MCF 10A (cell line): Measurements from ENCODE around the gene TAF6L. TPM values are rescaled to one million over a fixed set of nuclear protein-coding genes. Genes with fewer than 3 reads are reported as not detected.

Experiments
- Bru-seq: library from RNA; stranded (reverse); fragments of 400-500 nt; gene quantifications from one replicate; lab custom pipeline; 2021; lab: Mats Ljungman, UMichigan
- BruChase-seq, 2 experiments: library from RNA; stranded (reverse); fragments of 400-500 nt; gene quantifications; one replicate each; lab custom pipeline; 2021; lab: Mats Ljungman, UMichigan
- BruUV-seq: library from RNA; stranded (reverse); fragments of 400-500 nt; replicated peaks from 2 replicates; lab custom pipeline; 2021; lab: Mats Ljungman, UMichigan
- CTCF ChIA-PET: fragments of 300-600 bp; sonication (Branson Sonifier 250); formaldehyde crosslinking; extraction: SDS; loops from one replicate; lab custom pipeline; 2021; ENCODE audit warnings: antibody characterized with exemption, inconsistent platforms; lab: Yijun Ruan, JAX
- POLR2A ChIA-PET: fragments of 300-600, 350-650 bp; sonication (Branson Sonifier 250); formaldehyde crosslinking; extraction: SDS; loops from one replicate; lab custom pipeline; 2020; ENCODE audit warnings: antibody characterized with exemption, inconsistent platforms; lab: Yijun Ruan, JAX
- DNase-seq: peaks from one replicate; pipeline ENCODE4 v3.0.0-alpha.2; 2018; ENCODE audit not compliant: unreplicated experiment
- H3K27ac Mint-ChIP-seq: one replicate; pipeline ENCODE4 v1.8.0; 2022; ENCODE audit warnings: mild to moderate bottlenecking, low read depth, mixed read lengths; ENCODE audit not compliant: unreplicated experiment
- H3K27me3 Mint-ChIP-seq: one replicate; pipeline ENCODE4 v1.8.0; 2022; ENCODE audit warnings: mixed read lengths; ENCODE audit not compliant: insufficient read depth, unreplicated experiment
- H3K36me3 Mint-ChIP-seq: one replicate; pipeline ENCODE4 v1.8.0; 2022; ENCODE audit warnings: mild to moderate bottlenecking, moderate library complexity, mixed read lengths; ENCODE audit not compliant: insufficient read depth, unreplicated experiment
- H3K4me1 Mint-ChIP-seq: one replicate; pipeline ENCODE4 v1.8.0; 2022; ENCODE audit warnings: mixed read lengths; ENCODE audit not compliant: insufficient read depth, unreplicated experiment
- H3K4me3 Mint-ChIP-seq: one replicate; pipeline ENCODE4 v1.8.0; 2022; ENCODE audit warnings: mild to moderate bottlenecking, moderate library complexity, mixed read lengths; ENCODE audit not compliant: unreplicated experiment
- H3K9me3 Mint-ChIP-seq: one replicate; pipeline ENCODE4 v1.8.0; 2022; ENCODE audit warnings: mixed read lengths; ENCODE audit not compliant: unreplicated experiment
- intact Hi-C: fragments of 100-400 bp; cut with micrococcal nuclease; formaldehyde crosslinking; loops from 2 replicates; pipeline ENCODE4 v1.14.1; 2022
- long read RNA-seq: library from polyadenylated mRNA; stranded (forward); transcript quantifications from one replicate; pipeline ENCODE4 v2.0.0, GENCODE V29; 2022
- total RNA-seq: library from RNA; stranded (reverse); gene quantifications from 2 replicates; pipeline ENCODE4 v1.2.3, GENCODE V29; 2022
- TF ChIP-seq, protein P1 (sequence below): fragments of 200-600 bp; IDR thresholded peaks from one replicate; pipeline ENCODE4 v1.8.0; 2022; ENCODE audit warnings: antibody characterized with exemption, mild to moderate bottlenecking; ENCODE audit not compliant: unreplicated experiment

TAF6L gene, protein sequence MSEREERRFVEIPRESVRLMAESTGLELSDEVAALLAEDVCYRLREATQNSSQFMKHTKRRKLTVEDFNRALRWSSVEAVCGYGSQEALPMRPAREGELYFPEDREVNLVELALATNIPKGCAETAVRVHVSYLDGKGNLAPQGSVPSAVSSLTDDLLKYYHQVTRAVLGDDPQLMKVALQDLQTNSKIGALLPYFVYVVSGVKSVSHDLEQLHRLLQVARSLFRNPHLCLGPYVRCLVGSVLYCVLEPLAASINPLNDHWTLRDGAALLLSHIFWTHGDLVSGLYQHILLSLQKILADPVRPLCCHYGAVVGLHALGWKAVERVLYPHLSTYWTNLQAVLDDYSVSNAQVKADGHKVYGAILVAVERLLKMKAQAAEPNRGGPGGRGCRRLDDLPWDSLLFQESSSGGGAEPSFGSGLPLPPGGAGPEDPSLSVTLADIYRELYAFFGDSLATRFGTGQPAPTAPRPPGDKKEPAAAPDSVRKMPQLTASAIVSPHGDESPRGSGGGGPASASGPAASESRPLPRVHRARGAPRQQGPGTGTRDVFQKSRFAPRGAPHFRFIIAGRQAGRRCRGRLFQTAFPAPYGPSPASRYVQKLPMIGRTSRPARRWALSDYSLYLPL
- total RNA-seq (11.6 and 12.0 TPM in 2 replicates), Bru-seq, nascent RNA (percentile 46 among the genes with signal in this experiment), BruChase-seq, experiment 1, labeled RNA remaining after a 6-hour chase (percentile 46 among the genes with signal in this experiment), BruChase-seq, experiment 2, labeled RNA remaining after a 2-hour chase (percentile 52 among the genes with signal in this experiment)
- long read RNA-seq, transcript TAF6L-201 (11 exons, 2,116 nt): major isoform, 21 of 36 reads
- long read RNA-seq, partial matches to known transcripts: 4 of 36 reads
- long read RNA-seq, other reads (novel, unspliced or antisense): 11 of 36 reads

DNA sequence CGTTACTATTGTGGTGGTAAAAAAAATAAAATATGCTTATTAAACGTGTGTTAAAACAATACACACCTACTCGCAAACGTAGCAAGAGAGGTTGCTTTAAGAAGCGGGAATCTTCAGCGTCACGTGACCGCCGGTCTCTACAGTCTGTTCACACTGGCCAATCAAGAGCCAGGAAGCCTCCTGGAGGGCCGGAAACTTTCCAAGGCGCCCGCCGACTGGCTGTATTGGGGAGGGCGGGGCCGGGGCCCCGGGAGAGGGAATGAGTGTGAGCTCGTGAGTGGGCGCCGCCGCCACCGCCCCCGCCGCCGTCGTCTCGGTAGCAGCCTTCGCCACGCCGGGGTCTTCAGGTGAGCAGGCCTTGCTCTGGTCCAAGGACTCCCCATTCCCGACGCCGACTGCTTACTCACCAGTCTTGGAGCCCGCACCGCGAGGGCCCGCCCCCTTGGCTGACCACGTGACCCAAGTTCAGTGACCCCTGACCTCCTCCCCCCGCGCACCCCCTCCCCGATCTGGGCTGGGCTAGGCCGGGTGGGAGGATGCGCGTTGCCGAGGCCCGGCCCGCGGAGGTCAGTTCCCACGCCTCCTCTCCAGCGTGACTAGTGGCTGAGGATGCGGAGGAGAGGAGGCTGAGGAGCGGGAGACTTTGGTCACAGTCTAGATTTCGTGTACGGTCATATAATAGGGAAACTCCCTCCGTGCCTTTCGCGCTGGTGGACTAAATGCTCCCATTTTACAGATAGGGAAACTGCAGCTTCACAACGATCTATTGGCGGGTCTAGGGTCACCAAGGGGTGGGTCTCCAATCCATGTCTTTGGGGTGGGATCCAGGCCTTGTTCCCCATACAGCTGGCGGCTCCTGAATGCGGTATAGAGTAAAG lies at the start of gene TAF6L:
TSS of gene TAF6L (plus strand) at position 253 of the 878 bp plus-strand sequence. CDS start 4,388 bp downstream, outside the sequence.
- POLR2A ChIA-PET: interaction anchor here (0.6 to 8.5 kb wide), 32 partner anchors 9 to 1409 kb away, joined by 3 to 84 read pairs (median 4); partner anchors contain the start of genes C11orf98, CSKMT, HNRNPUL2 and INTS5
- BruUV-seq: TSS peak; percentile 68
- peak; percentile 98 for DNase-seq
- Mint-ChIP-seq H3K27ac (peak within 1 kb of the TSS; percentile 95), H3K4me1 (peaks cover 5% of the 10 kb centered on the region), H3K9me3 (no peaks in the 10 kb centered on the region), H3K4me3 (peak within 1 kb of the TSS; percentile 98), H3K36me3 (peaks cover 28% of the 10 kb centered on the region), H3K27me3 (no peaks in the 10 kb centered on the region)
- CTCF ChIA-PET: interaction anchor here (0.6 to 2.6 kb wide), 7 partner anchors 10 to 90 kb away, joined by 3 to 27 read pairs (median 3); partner anchors contain the start of genes POLR2G, STX5, TMEM179B and ZBTB3
- TF ChIP-seq, protein P1, sequence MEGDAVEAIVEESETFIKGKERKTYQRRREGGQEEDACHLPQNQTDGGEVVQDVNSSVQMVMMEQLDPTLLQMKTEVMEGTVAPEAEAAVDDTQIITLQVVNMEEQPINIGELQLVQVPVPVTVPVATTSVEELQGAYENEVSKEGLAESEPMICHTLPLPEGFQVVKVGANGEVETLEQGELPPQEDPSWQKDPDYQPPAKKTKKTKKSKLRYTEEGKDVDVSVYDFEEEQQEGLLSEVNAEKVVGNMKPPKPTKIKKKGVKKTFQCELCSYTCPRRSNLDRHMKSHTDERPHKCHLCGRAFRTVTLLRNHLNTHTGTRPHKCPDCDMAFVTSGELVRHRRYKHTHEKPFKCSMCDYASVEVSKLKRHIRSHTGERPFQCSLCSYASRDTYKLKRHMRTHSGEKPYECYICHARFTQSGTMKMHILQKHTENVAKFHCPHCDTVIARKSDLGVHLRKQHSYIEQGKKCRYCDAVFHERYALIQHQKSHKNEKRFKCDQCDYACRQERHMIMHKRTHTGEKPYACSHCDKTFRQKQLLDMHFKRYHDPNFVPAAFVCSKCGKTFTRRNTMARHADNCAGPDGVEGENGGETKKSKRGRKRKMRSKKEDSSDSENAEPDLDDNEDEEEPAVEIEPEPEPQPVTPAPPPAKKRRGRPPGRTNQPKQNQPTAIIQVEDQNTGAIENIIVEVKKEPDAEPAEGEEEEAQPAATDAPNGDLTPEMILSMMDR: no peak
- intact Hi-C loops: loop anchor here (1.0 kb wide), 2 partner anchors 15 to 17 kb away; partner anchors contain the start of gene ZBTB3

GRCh38 chr11:62721994-62722393 lies 49.2 kb upstream of the TAF6L start:
- ChIA-PET CTCF (no interaction called here), POLR2A (interaction anchor here (10.3 kb wide), 1 partner anchor 10 kb away, joined by 197 read pairs; the partner anchor contains the start of genes BSCL2 and GNG3)
- Mint-ChIP-seq H3K27me3 (no peaks in the 10 kb centered on the region), H3K4me3 (no peak overlapping the region), H3K27ac (no peak overlapping the region), H3K4me1 (peaks cover 24% of the 10 kb centered on the region), H3K36me3 (peaks cover 89% of the 10 kb centered on the region), H3K9me3 (no peaks in the 10 kb centered on the region)
- DNase-seq: no peak
- TSS peak; percentile 36 for BruUV-seq
- TF ChIP-seq, protein P1: no peak
- intact Hi-C loops: no loop called here

- TF ChIP-seq, protein P1: no peak
- peak overlapping the region; percentile 69 for H3K27ac Mint-ChIP-seq
- H3K4me3 Mint-ChIP-seq: peak overlapping the region; percentile 92
- no peak for DNase-seq
- BruUV-seq: no TSS peak
- ChIA-PET POLR2A (interaction anchor here (0.8 to 10.3 kb wide), 19 partner anchors 12 to 171 kb away, joined by 3 to 197 read pairs (median 6); partner anchors contain the start of genes BSCL2, C11orf98, CSKMT and EEF1G), CTCF (interaction anchor here (0.6 to 2.2 kb wide), 8 partner anchors 14 to 331 kb away, joined by 3 to 11 read pairs (median 4); no protein-coding TSS in a partner anchor)
- no peaks in the 10 kb centered on the region for H3K27me3 Mint-ChIP-seq
- peaks cover 79% of the 10 kb centered on the region for H3K36me3 Mint-ChIP-seq
- H3K9me3 Mint-ChIP-seq: no peaks in the 10 kb centered on the region
- peaks cover 20% of the 10 kb centered on the region for H3K4me1 Mint-ChIP-seq
- intact Hi-C loops: no loop called here
Measured at GRCh38 chr11:62724171-62724570, 47.0 kb upstream of the TAF6L start.
